BLaER1 (cell line): ENCODE results near the gene SEMA3A.
"Not testable (repeated sequence)": the region's sequence is repeated elsewhere in the genome, so short reads cannot be mapped to it uniquely, and the experiment has no call there.

Source experiments
- H3K27ac ChIP-seq: shearing (Covaris generic); formaldehyde crosslinking; 2 replicates; pipeline ENCODE4 v1.8.1; 2022
- H3K27me3 ChIP-seq: shearing (Covaris generic); formaldehyde crosslinking; 2 replicates; pipeline ENCODE4 v1.8.1; 2022
- H3K36me3 ChIP-seq: shearing (Covaris generic); formaldehyde crosslinking; 2 replicates; pipeline ENCODE4 v1.8.1; 2022
- H3K4me1 ChIP-seq: shearing (Covaris generic); formaldehyde crosslinking; 2 replicates; pipeline ENCODE4 v1.8.1; 2022
- H3K4me2 ChIP-seq: shearing (Covaris generic); formaldehyde crosslinking; 2 replicates; pipeline ENCODE4 v1.8.1; 2022
- H3K4me3 ChIP-seq: shearing (Covaris generic); formaldehyde crosslinking; 2 replicates; pipeline ENCODE4 v1.8.1; 2022
- H3K9ac ChIP-seq: shearing (Covaris generic); formaldehyde crosslinking; 2 replicates; pipeline ENCODE4 v1.8.1; 2022
- H3K9me3 ChIP-seq: shearing (Covaris generic); formaldehyde crosslinking; 2 replicates; pipeline ENCODE4 v1.8.1; 2022
- H4K20me1 ChIP-seq: shearing (Covaris generic); formaldehyde crosslinking; 2 replicates; pipeline ENCODE4 v1.8.1; 2022
- Cebpa-rat ChIP-seq: shearing (Covaris generic); IDR thresholded peaks from 2 replicates; pipeline ENCODE4 v1.8.1; 2022

Gene SEMA3A

GRCh38 chr7:84057576-84057975, 137.0 kb downstream of the SEMA3A start:
- no peaks in the 10 kb centered on the region for H3K9me3 ChIP-seq
- TF ChIP-seq Cebpa-rat, result no peak
- H3K4me1 ChIP-seq, result no peaks in the 10 kb centered on the region
- H3K36me3 ChIP-seq, result no peaks in the 10 kb centered on the region
- H4K20me1 ChIP-seq, result no peaks in the 10 kb centered on the region
- H3K9ac ChIP-seq, result no peak overlapping the region
- H3K4me3 ChIP-seq, result no peak overlapping the region
- no peak overlapping the region for H3K27ac ChIP-seq
- H3K27me3 ChIP-seq, result no peaks in the 10 kb centered on the region
- H3K4me2 ChIP-seq, result no peak overlapping the region

- Histone ChIP-seq H3K4me2 (no peak overlapping the region), H3K9me3 (no peaks in the 10 kb centered on the region), H4K20me1 (no peaks in the 10 kb centered on the region), H3K4me1 (no peaks in the 10 kb centered on the region), H3K36me3 (no peaks in the 10 kb centered on the region), H3K27me3 (no peaks in the 10 kb centered on the region), H3K27ac (no peak overlapping the region), H3K9ac (no peak overlapping the region), H3K4me3 (no peak overlapping the region)
- no peak for TF ChIP-seq Cebpa-rat
Measured at GRCh38 chr7:84055904-84056605, 138.5 kb downstream of the SEMA3A start.

GRCh38 chr7:84055199-84055598, 139.4 kb downstream of the SEMA3A start:
- not testable (repeated sequence) for H3K9ac ChIP-seq, H3K4me3 ChIP-seq, H3K36me3 ChIP-seq, H3K27me3 ChIP-seq, H3K4me1 ChIP-seq, H3K27ac ChIP-seq, H4K20me1 ChIP-seq, H3K9me3 ChIP-seq, H3K4me2 ChIP-seq

- no peaks in the 10 kb centered on the region for H3K9me3 ChIP-seq
- no peak overlapping the region for H3K4me2 ChIP-seq
- TF ChIP-seq Cebpa-rat, result no peak
- H3K4me3 ChIP-seq, result no peak overlapping the region
- no peaks in the 10 kb centered on the region for H3K27me3 ChIP-seq
- no peaks in the 10 kb centered on the region for H3K36me3 ChIP-seq
- no peak overlapping the region for H3K27ac ChIP-seq
- H3K9ac ChIP-seq, result no peak overlapping the region
- H3K4me1 ChIP-seq, result no peaks in the 10 kb centered on the region
- no peaks in the 10 kb centered on the region for H4K20me1 ChIP-seq
Measured at GRCh38 chr7:84049071-84049836, 145.3 kb downstream of the SEMA3A start.

- TF ChIP-seq Cebpa-rat, result no peak
- no peaks in the 10 kb centered on the region for H3K27me3 ChIP-seq
- H3K4me3 ChIP-seq, result no peak overlapping the region
- H3K36me3 ChIP-seq, result no peaks in the 10 kb centered on the region
- H3K9ac ChIP-seq, result no peak overlapping the region
- H3K4me1 ChIP-seq, result no peaks in the 10 kb centered on the region
- no peaks in the 10 kb centered on the region for H4K20me1 ChIP-seq
- H3K27ac ChIP-seq, result no peak overlapping the region
- H3K9me3 ChIP-seq, result no peaks in the 10 kb centered on the region
- no peak overlapping the region for H3K4me2 ChIP-seq
Measured at GRCh38 chr7:84047085-84047484, 147.5 kb downstream of the SEMA3A start.

GRCh38 chr7:84044834-84045233, 149.8 kb downstream of the SEMA3A start:
- H3K27me3 ChIP-seq, result no peaks in the 10 kb centered on the region
- no peak overlapping the region for H3K4me3 ChIP-seq
- H3K4me2 ChIP-seq, result no peak overlapping the region
- TF ChIP-seq Cebpa-rat, result no peak
- no peaks in the 10 kb centered on the region for H3K4me1 ChIP-seq
- H3K36me3 ChIP-seq, result no peaks in the 10 kb centered on the region
- no peak overlapping the region for H3K9ac ChIP-seq
- H3K9me3 ChIP-seq, result no peaks in the 10 kb centered on the region
- no peaks in the 10 kb centered on the region for H4K20me1 ChIP-seq
- no peak overlapping the region for H3K27ac ChIP-seq

GRCh38 chr7:84043661-84044191, 150.9 kb downstream of the SEMA3A start:
- Histone ChIP-seq H3K4me2 (no peak overlapping the region), H3K27ac (no peak overlapping the region), H3K9me3 (no peaks in the 10 kb centered on the region), H3K9ac (no peak overlapping the region), H3K4me3 (no peak overlapping the region), H4K20me1 (no peaks in the 10 kb centered on the region), H3K36me3 (no peaks in the 10 kb centered on the region), H3K4me1 (no peaks in the 10 kb centered on the region), H3K27me3 (no peaks in the 10 kb centered on the region)
- no peak for TF ChIP-seq Cebpa-rat

GRCh38 chr7:84042110-84042539, 152.5 kb downstream of the SEMA3A start:
- Histone ChIP-seq H3K27me3 (no peaks in the 10 kb centered on the region), H3K36me3 (no peaks in the 10 kb centered on the region), H3K4me2 (no peak overlapping the region), H3K9ac (no peak overlapping the region), H4K20me1 (no peaks in the 10 kb centered on the region), H3K27ac (no peak overlapping the region), H3K4me3 (no peak overlapping the region), H3K9me3 (no peaks in the 10 kb centered on the region), H3K4me1 (no peaks in the 10 kb centered on the region)
- no peak for TF ChIP-seq Cebpa-rat

- TF ChIP-seq Cebpa-rat, result no peak
- Histone ChIP-seq H3K27me3 (no peaks in the 10 kb centered on the region), H4K20me1 (no peaks in the 10 kb centered on the region), H3K36me3 (no peaks in the 10 kb centered on the region), H3K9me3 (no peaks in the 10 kb centered on the region), H3K4me2 (no peak overlapping the region), H3K27ac (no peak overlapping the region), H3K9ac (no peak overlapping the region), H3K4me3 (no peak overlapping the region), H3K4me1 (no peaks in the 10 kb centered on the region)
Measured at GRCh38 chr7:84041649-84042048, 152.9 kb downstream of the SEMA3A start.

GRCh38 chr7:84040355-84040754, 154.2 kb downstream of the SEMA3A start:
- Histone ChIP-seq H3K27ac (no peak overlapping the region), H4K20me1 (no peaks in the 10 kb centered on the region), H3K9me3 (no peaks in the 10 kb centered on the region), H3K9ac (no peak overlapping the region), H3K4me2 (no peak overlapping the region), H3K4me3 (no peak overlapping the region), H3K36me3 (no peaks in the 10 kb centered on the region), H3K27me3 (no peaks in the 10 kb centered on the region), H3K4me1 (no peaks in the 10 kb centered on the region)
- TF ChIP-seq Cebpa-rat, result no peak
